HG03196 (cell line): ENCODE results near the gene PNPLA7.
"Not testable (repeated sequence)": the region's sequence is repeated elsewhere in the genome, so short reads cannot be mapped to it uniquely, and the experiment has no call there.

Experiments
- ATAC-seq: cut with Tn5 transposase; IDR thresholded peaks from one replicate; pipeline ENCODE4 v1.9.1; 2021; ENCODE audit not compliant: unreplicated experiment

Gene PNPLA7

GRCh38 chr9:137452761-137453642 lies 97.2 kb downstream of the PNPLA7 start:
- no peak for ATAC-seq

- ATAC-seq, result no peak
Measured at GRCh38 chr9:137452006-137452760, 98.0 kb downstream of the PNPLA7 start.

- not testable (repeated sequence) for ATAC-seq
Measured at GRCh38 chr9:137451264-137452005, 98.8 kb downstream of the PNPLA7 start.

- ATAC-seq, result not testable (repeated sequence)
Measured at GRCh38 chr9:137450539-137451222, 99.5 kb downstream of the PNPLA7 start.

- no peak for ATAC-seq
Measured at GRCh38 chr9:137449931-137450538, 100.2 kb downstream of the PNPLA7 start.

- ATAC-seq, result no peak
Measured at GRCh38 chr9:137449081-137449844, 100.9 kb downstream of the PNPLA7 start.

GRCh38 chr9:137448602-137448962 lies 101.6 kb downstream of the PNPLA7 start:
- no peak for ATAC-seq

GRCh38 chr9:137447722-137448601 lies 102.2 kb downstream of the PNPLA7 start:
- no peak for ATAC-seq

- ATAC-seq, result no peak
Measured at GRCh38 chr9:137446851-137447471, 103.2 kb downstream of the PNPLA7 start.

- ATAC-seq, result no peak
Measured at GRCh38 chr9:137445930-137446431, 104.2 kb downstream of the PNPLA7 start.

- no peak for ATAC-seq
Measured at GRCh38 chr9:137445275-137445807, 104.9 kb downstream of the PNPLA7 start.

- no peak for ATAC-seq
Measured at GRCh38 chr9:137444106-137444790, 106.0 kb downstream of the PNPLA7 start.

GRCh38 chr9:137441935-137442321 lies 108.3 kb downstream of the PNPLA7 start:
- ATAC-seq, result no peak

- no peak for ATAC-seq
Measured at GRCh38 chr9:137441289-137441934, 108.8 kb downstream of the PNPLA7 start, which contains the start of gene ENTPD8. TSS of gene ENTPD8 (minus strand) at chr9:137441357. CDS start at chr9:137438285, 3,072 bp downstream.

- ATAC-seq, result no peak
Measured at GRCh38 chr9:137439158-137439714, 111.0 kb downstream of the PNPLA7 start.

- no peak for ATAC-seq
Measured at GRCh38 chr9:137438591-137439157, 111.5 kb downstream of the PNPLA7 start.
